ENCODE data around the gene MINDY4.

MINDY4 gene

GRCh38 chr7:30913821-30914515 is 142.8 kb downstream of the MINDY4 start:
- H3K27ac ChIP-seq, result no peak overlapping the region; the same call in 1 of the 2 replicates
- H3K4me3 ChIP-seq (ENCODE audit: low read depth, low read length), result no peak overlapping the region

GRCh38 chr7:30914596-30914995 is 143.4 kb downstream of the MINDY4 start:
- H3K36me3 ChIP-seq, result no peaks in the 10 kb centered on the region
- H3K9me3 ChIP-seq (ENCODE audit: severe bottlenecking), result no peaks in the 10 kb centered on the region
- no peak overlapping the region for H3K4me3 ChIP-seq (ENCODE audit: low read depth, low read length)
- no peak for DNase-seq
- no peak for TF ChIP-seq CTCF (IDR thresholded peaks at IDR 0.05; ENCODE audit: low read depth, low read length)
- H3K27ac ChIP-seq, result no peak overlapping the region
- no peaks in the 10 kb centered on the region for H3K27me3 ChIP-seq (ENCODE audit: insufficient read depth, low read depth, severe bottlenecking)

More at GRCh38 chr7:30913821-30914515, 142.8 kb downstream of the MINDY4 start:
- DNase-seq, result no peak
- no peaks in the 10 kb centered on the region for H3K27me3 ChIP-seq (ENCODE audit: insufficient read depth, low read depth, severe bottlenecking)
- no peaks in the 10 kb centered on the region for H3K36me3 ChIP-seq
- H3K9me3 ChIP-seq (ENCODE audit: severe bottlenecking), result no peaks in the 10 kb centered on the region
- TF ChIP-seq CTCF (IDR thresholded peaks at IDR 0.05; ENCODE audit: low read depth, low read length), result no peak

GRCh38 chr7:30915005-30915601 is 143.9 kb downstream of the MINDY4 start:
- Histone ChIP-seq H3K9me3 (ENCODE audit: severe bottlenecking) (no peaks in the 10 kb centered on the region), H3K36me3 (no peaks in the 10 kb centered on the region), H3K27me3 (ENCODE audit: insufficient read depth, low read depth, severe bottlenecking) (no peaks in the 10 kb centered on the region), H3K4me3 (ENCODE audit: low read depth, low read length) (no peak overlapping the region), H3K27ac (no peak overlapping the region)
- DNase-seq, result no peak
- TF ChIP-seq CTCF (IDR thresholded peaks at IDR 0.05; ENCODE audit: low read depth, low read length), result no peak

- Histone ChIP-seq H3K36me3 (no peaks in the 10 kb centered on the region), H3K27ac (no peak overlapping the region)
- TF ChIP-seq CTCF (IDR thresholded peaks at IDR 0.05; ENCODE audit: low read depth, low read length), result no peak
Measured at GRCh38 chr7:30915751-30916150, 144.5 kb downstream of the MINDY4 start.

GRCh38 chr7:30916255-30916654 is 145.0 kb downstream of the MINDY4 start:
- Histone ChIP-seq H3K36me3 (no peaks in the 10 kb centered on the region), H3K9me3 (ENCODE audit: severe bottlenecking) (no peaks in the 10 kb centered on the region), H3K27ac (no peak overlapping the region), H3K27me3 (ENCODE audit: insufficient read depth, low read depth, severe bottlenecking) (no peaks in the 10 kb centered on the region), H3K4me3 (ENCODE audit: low read depth, low read length) (no peak overlapping the region)
- no peak for DNase-seq
- no peak for TF ChIP-seq CTCF (IDR thresholded peaks at IDR 0.05; ENCODE audit: low read depth, low read length)

More at GRCh38 chr7:30915751-30916150, 144.5 kb downstream of the MINDY4 start:
- no peaks in the 10 kb centered on the region for H3K27me3 ChIP-seq (ENCODE audit: insufficient read depth, low read depth, severe bottlenecking)
- no peak overlapping the region for H3K4me3 ChIP-seq (ENCODE audit: low read depth, low read length)
- H3K9me3 ChIP-seq (ENCODE audit: severe bottlenecking), result no peaks in the 10 kb centered on the region
- no peak for DNase-seq
